Occipital lobe (tissue), 2 donors: ENCODE data around the gene PPP1R12B. TPM values are rescaled to one million over a fixed set of nuclear protein-coding genes. Genes with fewer than 3 reads are reported as not detected.
"Not testable (repeated sequence)": the region's sequence is repeated elsewhere in the genome, so short reads cannot be mapped to it uniquely, and the experiment has no call there.

ENCODE experiments used
- DNase-seq: peaks from one replicate; lab custom pipeline; 2025; lab: John Stamatoyannopoulos, UW
- total RNA-seq: library from RNA; depleted of rRNA; stranded (reverse); fragments of >200 nt; gene quantifications from one replicate; pipeline ENCODE4 v1.2.3, GENCODE V29; 2014

PPP1R12B gene
- total RNA-seq, 1 donor from 2014 or later = 30.4 TPM

DNA sequence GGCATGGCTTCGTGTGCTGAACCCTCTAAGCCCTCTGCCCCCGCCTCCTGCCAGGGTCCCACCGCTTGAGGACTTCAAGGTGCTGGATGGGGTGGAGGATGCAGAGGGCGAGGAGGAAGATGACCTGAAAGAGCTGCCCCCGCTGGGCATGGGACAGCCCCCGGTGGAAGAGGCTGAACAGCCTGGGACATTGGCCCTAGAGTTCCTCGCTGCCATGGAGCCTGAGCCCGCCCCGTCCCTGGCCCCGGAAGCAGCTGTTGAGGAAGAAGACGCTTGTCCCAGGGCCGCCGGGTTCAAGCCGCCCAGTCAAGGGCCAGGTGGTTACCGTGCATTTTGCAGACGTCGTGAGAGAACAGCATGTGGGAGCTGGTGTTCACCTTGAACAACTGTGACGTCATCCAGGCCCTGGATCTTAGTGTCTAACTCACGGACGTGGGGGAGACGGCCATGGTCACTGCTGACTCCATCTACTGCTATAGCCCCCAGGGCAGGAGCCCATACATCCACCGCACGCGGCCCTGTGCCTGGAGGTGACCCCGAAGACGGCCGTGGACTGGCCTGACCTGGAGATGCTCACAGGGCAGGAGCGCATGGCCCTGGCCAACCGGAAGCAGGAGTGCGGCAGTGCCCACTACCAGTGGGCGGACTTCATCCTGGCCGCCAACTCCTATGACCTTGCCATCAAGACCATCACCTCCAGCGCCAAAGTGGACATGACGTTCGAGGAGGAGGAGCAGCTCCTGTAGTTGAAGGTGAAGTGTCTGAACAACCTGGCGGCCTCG lies 90.1 kb downstream of the PPP1R12B start:
- DNase-seq = no peak

DNA sequence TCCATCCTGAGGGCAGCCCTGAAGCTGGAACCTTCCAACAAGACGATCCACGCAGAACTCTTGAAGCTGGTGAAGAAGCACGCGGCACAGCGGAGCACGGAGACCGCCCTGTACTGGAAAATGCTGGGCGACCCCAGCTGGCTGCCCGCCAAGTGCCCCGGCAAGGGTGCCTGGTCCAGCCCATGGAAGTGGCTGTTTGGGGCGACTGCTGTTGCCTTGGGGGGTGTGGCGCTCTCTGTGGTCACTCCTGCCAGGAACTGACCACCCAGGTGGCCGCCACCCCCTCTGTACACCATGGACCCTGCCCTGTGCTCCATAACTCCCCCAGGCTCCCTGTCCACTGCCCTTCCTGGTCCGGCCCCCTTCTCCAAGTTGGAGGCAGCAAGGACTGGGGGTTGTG lies 90.8 kb downstream of the PPP1R12B start:
- no peak for DNase-seq

DNA sequence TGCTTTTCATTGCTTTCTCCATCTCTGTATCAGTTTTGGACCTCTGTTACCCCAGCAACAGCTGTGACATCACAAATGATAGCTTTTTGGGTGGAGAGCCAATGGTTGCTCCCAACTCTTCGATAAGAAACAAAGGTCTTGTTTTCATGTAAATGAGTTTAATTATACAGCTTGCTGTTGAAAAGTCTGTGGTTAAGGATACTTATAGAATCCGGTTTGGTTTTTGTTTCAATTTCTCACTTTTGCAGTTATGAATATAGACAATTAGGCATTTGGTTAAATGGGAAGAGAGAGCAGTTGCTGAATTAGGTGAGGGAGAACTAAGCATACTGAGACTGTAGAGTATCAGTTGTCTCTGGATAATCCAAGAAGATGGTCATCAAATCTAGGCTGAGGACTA lies 99.6 kb downstream of the PPP1R12B start:
- not testable (repeated sequence) for DNase-seq

DNA sequence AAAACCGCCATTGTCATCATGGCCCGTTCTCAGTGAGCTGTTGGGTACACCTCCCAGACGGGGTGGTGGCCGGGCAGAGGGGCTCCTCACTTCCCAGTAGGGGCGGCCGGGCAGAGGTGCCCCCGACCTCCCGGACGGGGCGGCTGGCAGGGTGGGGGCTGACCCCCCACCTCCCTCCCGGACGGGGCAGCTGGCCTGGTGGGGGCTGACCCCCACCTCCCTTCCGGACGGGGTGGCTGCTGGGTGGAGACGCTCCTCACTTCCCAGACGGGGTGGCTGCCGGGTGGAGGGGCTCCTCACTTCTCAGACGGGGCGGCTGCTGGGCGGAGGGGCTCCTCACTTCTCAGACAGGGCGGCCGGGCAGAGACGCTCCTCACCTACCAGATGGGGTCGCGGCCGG lies 103.1 kb downstream of the PPP1R12B start:
- DNase-seq = not testable (repeated sequence)

DNA sequence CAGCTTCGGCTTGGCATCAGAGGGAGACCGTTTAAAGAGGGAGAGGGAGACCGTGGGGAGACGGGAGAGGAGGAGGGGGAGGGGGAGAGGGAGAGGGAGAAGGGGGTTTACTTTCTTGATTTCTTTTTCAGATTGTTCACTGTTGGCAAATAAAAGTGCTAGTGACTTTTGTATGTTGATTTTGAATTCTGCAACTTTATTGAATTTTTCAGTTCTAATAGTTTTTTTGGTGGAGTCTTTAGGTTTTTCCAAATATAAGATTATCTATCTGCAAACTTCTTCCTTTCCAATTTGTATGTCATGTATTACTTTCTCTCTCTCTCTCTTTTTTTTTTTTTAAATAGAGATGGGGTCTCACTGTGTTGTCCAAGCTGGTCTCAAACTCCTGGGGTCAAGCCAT lies 104.0 kb downstream of the PPP1R12B start:
- no peak for DNase-seq

DNA sequence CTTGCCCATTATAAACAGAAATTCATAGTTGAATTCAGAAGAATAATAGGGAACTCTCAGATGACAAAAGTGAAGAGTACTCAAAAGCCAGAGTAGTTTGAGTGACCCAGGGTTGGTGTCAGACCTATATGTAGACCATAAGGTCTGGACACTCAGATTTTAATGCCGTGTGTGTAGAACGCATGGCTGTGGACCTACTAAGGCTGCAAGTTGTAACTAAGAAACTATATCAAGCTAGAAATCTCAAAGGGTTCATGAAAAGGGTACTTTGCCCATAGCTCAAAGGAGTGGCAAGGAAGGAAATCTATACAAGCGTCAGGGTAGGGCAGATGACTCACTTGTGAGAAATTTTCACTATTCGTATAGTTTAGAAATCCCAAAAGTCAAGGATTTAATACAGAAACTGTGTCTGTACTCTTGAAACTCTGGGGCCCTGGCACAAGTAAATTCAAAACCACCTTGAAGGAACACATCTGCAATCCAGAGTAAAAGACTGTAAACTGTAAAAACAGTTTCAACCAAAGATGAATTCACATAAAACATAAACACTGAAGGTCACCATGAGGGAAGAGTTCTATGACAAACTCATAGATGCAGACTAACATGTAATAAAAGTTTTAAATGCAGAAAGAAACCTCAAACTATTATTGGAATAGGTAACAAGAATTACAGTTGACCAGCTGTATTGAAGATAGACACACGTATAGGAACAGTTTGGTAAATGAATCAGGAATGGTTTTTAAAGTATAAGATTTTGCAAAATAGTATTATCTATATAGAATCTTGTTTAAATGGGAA lies 108.1 kb downstream of the PPP1R12B start:
- DNase-seq = not testable (repeated sequence)

DNA sequence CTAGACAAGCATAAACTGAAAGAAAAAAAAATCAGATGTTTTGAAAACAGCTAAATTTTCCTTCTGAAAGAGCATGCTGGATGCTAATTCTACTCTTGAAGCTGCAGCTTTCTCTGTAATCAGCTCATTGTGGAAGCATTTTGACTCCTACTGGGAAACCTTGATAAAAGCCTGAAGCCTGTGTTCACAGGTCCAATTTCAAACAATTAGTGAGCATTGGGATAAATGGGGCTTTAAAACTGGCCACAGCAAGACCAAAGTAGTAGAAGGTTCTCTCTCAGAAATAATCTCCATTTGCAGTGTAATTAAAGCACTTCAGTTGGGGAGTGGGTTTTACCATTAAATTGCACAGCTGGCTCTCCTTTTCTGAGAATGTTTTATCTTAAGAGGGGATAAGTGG lies 110.2 kb downstream of the PPP1R12B start:
- DNase-seq = not testable (repeated sequence)

DNA sequence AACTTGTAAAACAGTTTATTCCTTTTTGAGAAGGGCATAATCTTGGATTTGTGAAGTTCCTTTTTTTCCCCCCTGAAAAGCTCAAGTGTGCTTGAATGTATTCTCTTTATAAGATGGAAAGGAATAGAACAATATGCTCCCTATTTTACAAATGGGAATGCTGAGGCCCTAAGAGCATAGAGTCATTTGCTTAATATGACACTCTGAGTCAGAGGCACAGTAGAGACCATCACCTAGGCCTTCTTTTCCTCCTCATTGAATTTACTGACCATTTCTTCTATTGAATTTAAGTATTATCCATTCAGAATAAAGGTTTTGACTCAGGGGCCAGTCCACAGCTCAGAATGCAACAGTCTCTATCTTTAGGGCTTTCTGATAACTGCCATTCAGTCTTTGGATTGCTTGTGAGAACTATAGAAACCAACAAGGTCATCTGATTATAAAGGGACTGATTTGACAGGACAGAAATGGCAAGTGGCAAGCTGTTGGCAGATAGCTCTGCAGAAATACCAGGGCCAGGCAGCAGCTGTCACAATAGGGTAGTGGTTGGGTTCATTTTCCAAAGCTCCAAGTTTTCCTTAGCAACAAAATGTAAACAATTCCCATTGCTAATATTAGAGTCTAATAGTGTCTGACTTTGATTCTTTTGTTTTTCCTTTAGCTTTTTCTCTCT lies 111.1 kb downstream of the PPP1R12B start:
- not testable (repeated sequence) for DNase-seq

DNA sequence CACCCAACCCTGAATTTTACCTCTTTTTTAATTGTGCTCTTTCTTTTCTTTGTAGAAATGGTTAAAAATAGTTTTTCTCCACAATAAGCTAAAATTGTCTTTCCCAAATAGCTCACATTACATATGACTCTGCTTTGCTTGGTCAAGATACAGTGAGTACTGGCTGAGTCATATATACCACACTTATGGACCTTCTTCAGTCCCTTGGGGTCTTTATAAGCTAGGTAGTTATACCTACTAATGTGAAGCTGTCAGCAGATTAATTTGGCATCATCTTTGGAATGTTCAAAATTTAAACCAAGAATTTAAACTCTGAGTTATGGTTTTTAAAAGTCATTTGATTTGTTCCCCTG lies 111.6 kb downstream of the PPP1R12B start:
- DNase-seq = not testable (repeated sequence)

DNA sequence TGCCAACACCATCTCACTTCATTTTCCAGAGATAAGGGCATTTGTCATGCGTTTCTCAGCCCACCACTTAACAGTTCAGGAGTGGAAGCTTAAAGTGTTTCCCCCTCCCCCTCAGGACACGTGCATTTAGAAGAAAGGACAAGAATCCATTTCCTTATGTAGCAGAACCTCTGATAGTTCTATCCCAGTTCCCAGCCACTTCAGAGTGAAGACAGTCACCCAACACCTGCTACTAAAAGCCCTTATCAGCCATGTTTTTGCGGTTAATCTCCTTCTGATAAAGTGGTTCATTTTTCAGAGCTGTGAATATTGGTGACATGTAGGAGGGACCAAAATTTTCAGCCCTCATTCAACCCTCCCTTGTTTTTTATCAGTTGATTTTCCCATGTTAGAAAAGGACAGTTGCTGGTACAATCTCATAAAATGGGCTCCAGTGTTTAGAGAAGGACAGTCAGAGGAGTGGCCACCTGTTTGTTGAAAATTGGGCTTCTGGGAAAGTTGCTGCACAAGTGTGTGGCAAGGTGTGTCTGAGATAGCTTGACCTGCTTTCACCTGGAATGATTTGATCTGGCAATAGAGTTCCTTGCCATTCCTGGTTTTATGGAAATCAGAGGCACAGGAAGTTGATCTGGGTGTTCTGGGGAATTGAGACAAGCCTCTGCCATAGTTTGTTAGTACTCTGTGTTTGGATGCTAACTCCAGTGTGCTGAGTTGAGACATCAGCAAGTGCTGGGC lies 114.0 kb downstream of the PPP1R12B start:
- DNase-seq = no peak

DNA sequence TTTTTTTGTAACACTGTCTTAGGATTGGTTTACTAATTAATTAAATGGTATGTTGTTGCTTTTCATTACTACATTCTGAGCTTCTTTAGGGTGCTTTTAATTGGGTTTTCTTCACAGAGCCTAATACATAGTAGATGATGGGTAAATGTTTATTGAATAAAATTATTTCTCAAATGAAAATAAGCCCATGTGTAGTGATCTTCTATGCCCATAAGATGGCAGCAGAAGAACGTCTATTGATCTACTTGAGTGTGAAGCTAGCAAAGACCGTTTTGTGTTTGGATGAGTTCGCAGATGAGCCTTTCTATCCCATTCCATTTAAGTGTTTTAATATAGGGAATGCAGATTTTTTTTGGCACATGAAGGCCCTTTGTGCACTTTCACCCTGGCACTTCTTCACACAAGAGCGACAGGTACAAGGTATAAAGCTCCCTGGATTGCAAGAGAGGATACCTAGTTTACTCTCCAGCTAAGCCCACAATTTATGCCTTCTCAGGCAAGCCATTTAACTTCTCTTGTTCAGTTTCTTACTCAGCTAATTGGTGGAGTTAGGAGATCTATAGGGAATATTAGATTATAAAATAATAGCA lies 115.7 kb downstream of the PPP1R12B start:
- DNase-seq = not testable (repeated sequence)

DNA sequence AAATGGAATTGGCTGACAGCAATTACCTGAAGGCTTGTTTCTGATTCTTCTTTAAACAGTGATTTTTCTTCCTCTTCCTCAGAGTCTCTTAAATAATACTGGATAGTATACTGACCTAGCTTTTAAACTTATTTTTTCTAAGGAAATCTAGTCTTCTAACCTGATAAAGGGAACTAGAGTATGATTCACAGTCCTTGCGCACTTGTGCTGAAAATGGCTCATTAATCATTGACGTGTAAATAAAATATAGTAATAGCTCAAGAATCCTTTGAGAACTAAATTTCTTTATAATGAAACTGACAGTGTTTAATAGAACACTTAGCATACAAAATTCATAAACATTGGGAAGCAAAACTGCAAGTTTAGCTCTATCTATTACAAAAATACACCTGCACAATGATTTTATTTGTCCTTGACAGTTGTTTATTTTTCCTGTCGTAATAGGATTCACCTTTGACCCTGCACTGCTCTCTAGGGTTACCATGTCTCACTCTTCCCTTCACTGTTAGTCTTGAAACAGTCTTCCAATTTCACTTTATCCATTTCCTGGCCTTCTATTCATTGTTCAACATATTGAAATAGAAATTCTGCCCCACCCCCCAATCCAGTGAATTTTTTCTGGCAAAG lies 117.3 kb downstream of the PPP1R12B start:
- DNase-seq = not testable (repeated sequence)

DNA sequence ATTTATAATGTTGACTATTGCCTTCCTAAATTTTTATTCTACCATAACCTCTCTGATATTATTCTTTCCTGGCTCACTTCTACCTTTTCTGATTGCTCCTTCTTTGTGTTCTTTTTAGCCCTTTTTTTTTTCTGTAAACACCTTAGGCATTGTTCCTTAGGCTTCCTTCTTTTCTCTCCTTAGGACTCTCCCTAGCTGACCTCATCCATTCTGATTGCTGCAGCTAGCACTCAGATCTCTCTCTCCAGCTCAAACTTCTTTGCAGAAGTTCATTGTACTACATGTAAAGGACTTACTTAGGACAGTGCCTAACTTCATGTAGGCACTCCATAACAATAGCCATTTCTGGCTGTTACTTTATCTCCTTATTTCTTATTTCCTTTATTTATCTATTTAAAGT lies 117.8 kb downstream of the PPP1R12B start:
- not testable (repeated sequence) for DNase-seq

DNA sequence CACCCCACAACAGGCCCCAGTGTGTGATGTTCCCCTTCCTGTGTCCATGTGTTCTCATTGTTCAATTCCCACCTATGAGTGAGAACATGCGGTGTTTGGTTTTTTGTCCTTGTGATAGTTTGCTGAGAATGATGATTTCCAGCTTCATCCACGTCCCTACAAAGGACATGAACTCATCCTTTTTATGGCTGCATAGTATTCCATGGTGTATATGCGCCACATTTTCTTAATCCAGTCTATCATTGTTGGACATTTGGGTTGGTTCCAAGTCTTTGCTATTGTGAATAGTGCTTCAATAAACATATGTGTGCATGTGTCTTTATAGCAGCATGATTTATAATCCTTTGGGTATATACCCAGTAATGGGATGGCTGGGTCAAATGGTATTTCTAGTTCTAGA lies 118.9 kb downstream of the PPP1R12B start:
- DNase-seq = not testable (repeated sequence)

DNA sequence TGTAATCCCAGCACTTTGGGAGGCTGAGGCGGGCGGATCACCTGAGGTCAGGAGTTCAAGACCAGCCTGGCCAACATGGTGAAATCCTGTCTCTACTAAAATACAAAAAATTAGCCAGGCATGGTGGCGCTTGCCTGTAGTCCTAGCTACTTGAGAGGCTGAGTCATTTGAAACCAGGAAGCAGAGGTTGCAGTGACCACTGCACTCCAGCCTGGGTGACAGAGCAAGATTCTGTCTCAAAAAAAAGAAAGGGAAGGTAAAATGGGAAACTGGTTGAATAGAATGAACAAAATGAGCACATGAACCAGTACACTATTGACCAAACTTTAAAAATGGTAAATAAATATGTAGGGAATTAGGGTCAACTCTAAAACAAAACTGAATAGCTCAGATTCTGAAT lies 120.2 kb downstream of the PPP1R12B start:
- not testable (repeated sequence) for DNase-seq

DNA sequence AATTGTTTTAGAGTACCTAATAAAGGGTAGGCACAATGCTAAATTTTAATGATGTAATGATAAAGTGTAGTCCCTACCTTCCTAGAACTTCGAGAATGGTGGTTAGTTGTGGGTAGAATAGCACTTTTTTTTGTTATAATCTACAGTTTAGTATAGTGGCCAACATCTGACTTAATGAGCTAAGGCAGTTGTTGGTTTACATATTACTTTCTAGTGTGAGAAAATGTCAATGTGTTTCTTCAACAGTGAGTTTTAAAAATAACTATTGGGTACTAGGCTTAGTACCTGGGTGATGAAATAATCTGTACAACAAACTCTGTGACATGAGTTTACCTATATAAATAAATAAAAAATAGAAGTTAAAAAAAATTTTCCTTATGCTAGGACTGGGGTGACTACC lies 120.6 kb downstream of the PPP1R12B start:
- not testable (repeated sequence) for DNase-seq

DNA sequence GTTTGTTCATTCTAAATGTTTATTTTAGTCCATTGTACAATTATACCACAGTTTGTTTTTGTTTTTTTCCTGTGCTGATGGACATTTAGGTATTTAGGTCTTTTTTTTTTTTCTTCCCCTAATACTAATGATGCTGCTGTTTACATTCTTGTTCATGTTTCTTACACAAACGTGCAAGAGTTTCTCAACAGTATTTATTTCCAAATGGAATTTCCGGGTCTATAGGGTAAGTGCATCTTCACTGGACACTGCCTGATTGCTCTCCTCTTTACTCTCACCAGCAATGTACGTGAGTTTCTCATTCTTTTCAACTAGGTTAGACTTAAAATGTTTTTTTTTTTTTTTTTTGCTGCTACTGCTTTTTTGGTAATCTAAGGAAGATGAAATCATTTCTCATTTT lies 122.7 kb downstream of the PPP1R12B start:
- DNase-seq = no peak

DNA sequence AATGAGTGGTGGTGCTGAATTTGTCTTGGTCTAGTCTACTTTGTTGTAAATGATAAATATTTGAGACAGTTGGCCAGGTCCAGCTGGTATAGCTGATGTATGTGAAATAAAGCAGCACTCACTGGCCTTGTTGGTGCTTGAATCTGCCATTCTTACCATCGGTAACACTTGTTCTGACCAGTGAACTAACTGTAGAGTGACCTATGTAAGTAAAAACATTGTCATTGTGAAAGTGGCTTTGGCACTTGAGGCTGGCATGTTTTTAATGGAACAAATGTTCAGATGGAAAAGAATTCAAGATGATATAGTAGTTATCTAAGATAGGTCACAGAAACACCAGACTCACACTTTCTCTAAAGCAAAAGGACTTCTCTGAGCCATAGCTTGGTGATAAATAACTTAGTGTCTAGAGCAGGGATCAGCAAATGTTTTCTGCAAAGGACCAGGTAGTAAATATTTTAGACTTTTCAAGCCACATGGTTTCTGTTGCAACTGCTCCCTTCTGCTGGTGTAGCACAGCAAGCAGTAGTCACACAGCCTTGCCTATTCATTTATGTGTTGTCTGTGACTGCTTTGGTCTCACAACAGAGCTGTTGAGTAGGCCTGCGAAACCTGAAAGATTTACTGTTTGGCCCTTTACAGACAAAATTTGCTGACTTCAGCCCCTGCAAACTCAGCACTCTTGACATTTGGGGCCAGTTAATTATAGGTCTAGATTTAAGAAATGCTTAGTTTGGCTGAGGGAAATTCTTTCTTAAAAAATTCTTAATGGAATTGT lies 124.0 kb downstream of the PPP1R12B start:
- not testable (repeated sequence) for DNase-seq

DNA sequence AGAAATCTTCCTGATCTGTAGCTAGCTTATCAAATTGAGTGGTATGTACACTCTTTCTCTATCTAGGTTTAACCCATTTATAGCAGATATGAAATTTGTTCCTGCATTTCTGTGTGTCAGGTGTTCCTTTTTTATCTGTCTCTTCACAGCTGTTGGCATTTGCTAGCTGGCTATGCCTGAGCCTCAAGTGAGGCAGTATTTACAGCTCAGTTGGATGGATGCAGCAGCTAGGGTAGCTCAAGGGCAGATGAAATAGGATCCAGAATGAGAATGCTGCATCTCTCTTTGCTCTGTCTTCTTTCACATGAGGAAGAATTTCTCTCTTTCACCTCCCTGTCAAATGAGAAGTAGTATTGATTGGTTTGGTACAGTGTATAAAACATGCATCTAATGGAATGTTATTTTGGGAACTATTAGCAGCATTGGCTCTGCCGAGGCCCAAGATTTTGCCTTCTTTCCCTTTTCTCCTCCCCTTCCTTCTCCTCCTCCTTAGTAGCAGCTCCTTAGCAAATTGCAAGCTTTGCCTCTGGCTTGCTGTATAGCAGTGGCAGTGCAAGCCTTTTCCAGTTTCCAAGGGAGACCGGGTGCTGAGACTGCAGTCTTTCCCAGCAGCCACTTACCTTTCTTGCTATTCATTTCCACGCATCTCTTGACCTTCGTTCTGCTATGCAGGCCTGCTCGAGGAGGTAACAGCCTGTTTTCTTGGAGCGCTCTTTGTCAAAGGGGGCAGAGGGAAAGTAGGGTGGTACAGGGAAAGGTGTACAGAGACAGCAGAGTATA lies 125.0 kb downstream of the PPP1R12B start:
- not testable (repeated sequence) for DNase-seq
